BJ (cell line): ENCODE data around the gene SP3. TPM values are rescaled to one million over a fixed set of nuclear protein-coding genes. Genes with fewer than 3 reads are reported as not detected.

Source experiments
- CTCF ChIA-PET: fragments of 350-600 bp; formaldehyde crosslinking; extraction: SDS; loops from one replicate; lab custom pipeline; 2021; ENCODE audit warnings: antibody characterized with exemption, inconsistent platforms; lab: Yijun Ruan, JAX
- POLR2A ChIA-PET: fragments of 300-600 bp; sonication (Branson Sonifier 250); formaldehyde crosslinking; extraction: SDS; loops from one replicate; lab custom pipeline; 2021; ENCODE audit warnings: antibody characterized with exemption; lab: Charles Lee
- DNase-seq: peaks from one replicate; pipeline ENCODE4 v3.0.0-alpha.2; 2011; ENCODE audit warnings: low read depth
- H3K27me3 ChIP-seq: 2 replicates; pipeline ENCODE4 v1.6.0; 2011; ENCODE audit warnings: low read length; ENCODE audit not compliant: control insufficient read depth, insufficient read depth
- H3K36me3 ChIP-seq: 2 replicates; pipeline ENCODE4 v1.5.1; 2011; ENCODE audit warnings: low read length; ENCODE audit not compliant: control insufficient read depth, insufficient read depth
- H3K4me3 ChIP-seq: 2 replicates; pipeline ENCODE4 v1.5.1; 2011; ENCODE audit warnings: low read depth, mild to moderate bottlenecking, control low read depth, low read length
- CTCF ChIP-seq: IDR thresholded peaks from 2 replicates; pipeline ENCODE4 v1.5.1; 2011; ENCODE audit warnings: low read depth, mild to moderate bottlenecking, control low read depth, inconsistent platforms, low read length, moderate library complexity; ENCODE audit not compliant: insufficient read depth
- polyA plus RNA-seq: library from polyadenylated mRNA; depleted of rRNA; stranded (reverse); fragments of >200 nt; gene quantifications from 2 replicates; pipeline ENCODE4 v1.2.3, GENCODE V29; 2011

The SP3 gene
- polyA plus RNA-seq, 1 experiment = 33.2 TPM

DNA sequence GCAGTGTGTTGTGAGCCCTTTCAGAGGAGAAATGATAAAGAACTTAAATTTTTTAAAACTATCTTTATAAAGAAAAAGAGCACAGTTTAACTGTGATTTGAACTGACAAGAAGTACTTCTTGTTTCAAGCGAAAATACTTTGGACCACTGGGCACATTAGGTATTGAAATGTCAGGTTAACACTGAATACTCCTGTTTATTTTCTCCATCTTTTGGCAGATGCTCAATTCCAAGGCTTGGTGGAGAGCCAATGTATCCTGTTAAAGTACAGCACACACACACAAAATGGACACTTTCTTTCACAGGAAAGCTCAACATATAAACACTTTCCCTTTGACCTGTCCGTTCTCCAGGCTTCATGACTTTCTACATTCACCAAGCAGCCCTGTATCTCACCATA lies 32.6 kb upstream of the SP3 start:
- no peaks in the 10 kb centered on the region for H3K36me3 ChIP-seq
- CTCF ChIA-PET = interaction anchor here (0.6 to 1.1 kb wide), 2 partner anchors 9 to 28 kb away, joined by 3 to 4 read pairs; no protein-coding TSS in a partner anchor
- TF ChIP-seq CTCF = no peak
- peaks cover 2% of the 10 kb centered on the region; the same call in 1 of the 2 replicates for H3K27me3 ChIP-seq
- POLR2A ChIA-PET = no interaction called here
- no peak for DNase-seq
- H3K4me3 ChIP-seq = no peak overlapping the region

DNA sequence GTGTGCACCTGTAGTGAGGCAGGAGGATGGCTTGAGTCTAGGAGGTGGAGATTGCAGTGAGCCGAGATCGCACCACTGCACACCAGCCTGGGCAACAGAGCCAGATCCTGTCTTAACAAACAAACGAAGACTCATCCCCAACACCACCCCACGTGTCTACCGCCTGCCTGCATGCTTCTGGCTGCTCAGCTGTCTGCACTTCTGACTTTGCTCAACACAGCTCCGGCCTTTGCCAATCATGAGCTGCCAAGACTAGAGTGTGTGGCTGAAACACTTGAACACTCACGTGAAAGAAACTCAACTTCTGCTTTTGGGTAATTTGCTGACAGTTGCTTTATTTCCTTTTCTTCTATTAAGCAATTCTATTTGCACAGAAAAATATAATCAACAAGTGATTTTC lies 32.1 kb upstream of the SP3 start:
- ChIA-PET POLR2A (no interaction called here), CTCF (interaction anchor here (0.6 to 1.1 kb wide), 2 partner anchors 10 to 28 kb away, joined by 3 to 4 read pairs; no protein-coding TSS in a partner anchor)
- peaks cover 2% of the 10 kb centered on the region; the same call in 1 of the 2 replicates for H3K27me3 ChIP-seq
- no peak for DNase-seq
- no peaks in the 10 kb centered on the region for H3K36me3 ChIP-seq
- no peak overlapping the region for H3K4me3 ChIP-seq
- no peak for TF ChIP-seq CTCF

DNA sequence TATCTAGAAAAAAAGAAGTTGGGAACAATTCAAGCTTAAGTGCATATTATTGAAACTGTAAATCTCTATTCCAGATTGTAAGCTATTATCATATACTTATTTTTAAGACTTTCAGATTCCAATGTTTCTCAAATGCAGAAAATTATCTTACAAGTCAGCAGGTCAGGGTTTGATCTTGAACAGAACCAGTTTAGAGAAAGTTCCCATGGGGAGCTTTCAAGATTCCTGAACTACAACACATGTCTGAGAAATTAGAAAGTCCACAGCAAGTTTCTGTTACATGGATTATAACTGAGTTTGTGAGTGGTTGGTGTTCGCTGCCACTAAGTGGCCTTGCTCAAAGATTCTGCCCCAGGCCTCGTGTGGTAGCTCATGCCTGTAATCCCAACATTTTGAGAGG lies 31.6 kb upstream of the SP3 start:
- Histone ChIP-seq H3K4me3 (no peak overlapping the region), H3K27me3 (peaks cover 2% of the 10 kb centered on the region; the same call in 1 of the 2 replicates), H3K36me3 (no peaks in the 10 kb centered on the region)
- CTCF ChIA-PET = interaction anchor here (1.2 to 2.2 kb wide), 2 partner anchors 8 to 14 kb away, joined by 5 read pairs; no protein-coding TSS in a partner anchor
- DNase-seq = no peak
- TF ChIP-seq CTCF = no peak
- POLR2A ChIA-PET = interaction anchor here (0.7 kb wide), 1 partner anchor 9 kb away, joined by 3 read pairs; no protein-coding TSS in a partner anchor

GRCh38 chr2:173993459-173993858 lies 28.3 kb upstream of the SP3 start:
- Histone ChIP-seq H3K4me3 (no peak overlapping the region), H3K36me3 (no peaks in the 10 kb centered on the region), H3K27me3 (peaks cover 2% of the 10 kb centered on the region; the same call in 1 of the 2 replicates)
- TF ChIP-seq CTCF = no peak
- ChIA-PET POLR2A (no interaction called here), CTCF (no interaction called here)
- DNase-seq = no peak

DNA sequence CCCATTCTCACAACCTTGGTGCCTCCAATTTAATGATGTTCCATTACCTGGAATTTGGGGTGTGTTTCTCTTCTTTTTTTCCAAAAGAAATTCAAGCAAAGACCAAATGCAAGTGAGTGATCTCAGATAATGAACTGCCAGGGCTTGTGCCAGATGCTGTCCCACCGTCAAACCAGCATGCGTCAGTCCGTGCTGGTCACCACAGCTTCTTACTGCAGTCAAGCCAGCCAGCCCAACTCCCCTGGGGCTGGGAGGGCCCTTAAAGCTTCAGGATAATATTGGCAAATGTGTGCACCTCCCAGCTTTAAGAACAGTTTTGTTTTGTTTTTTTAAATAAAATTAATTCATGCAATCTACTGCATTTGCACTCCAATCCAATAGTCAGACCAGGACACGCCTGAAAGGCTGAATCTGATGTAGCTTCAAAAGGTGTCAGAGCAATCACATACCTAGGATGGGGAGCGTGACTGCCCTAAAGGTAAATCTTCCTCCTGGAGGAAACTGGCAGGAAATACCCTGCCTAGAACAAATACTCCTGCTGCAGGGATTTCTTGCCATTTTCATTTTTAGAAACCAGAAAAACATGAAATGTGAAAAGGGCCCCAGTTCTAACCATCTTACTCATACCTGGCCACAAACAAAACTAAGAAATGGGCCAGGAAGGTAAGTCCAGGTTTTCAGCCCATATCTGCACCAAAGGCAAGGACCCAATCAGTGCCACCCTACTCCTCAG lies 26.8 kb upstream of the SP3 start:
- Histone ChIP-seq H3K4me3 (no peak overlapping the region), H3K27me3 (peaks cover 2% of the 10 kb centered on the region; the same call in 1 of the 2 replicates), H3K36me3 (no peaks in the 10 kb centered on the region)
- no peak for TF ChIP-seq CTCF
- ChIA-PET CTCF (no interaction called here), POLR2A (no interaction called here)
- DNase-seq = no peak
